8988T (cell line): ENCODE data around the gene COL26A1.
"Not testable (repeated sequence)": the region's sequence is repeated elsewhere in the genome, so short reads cannot be mapped to it uniquely, and the experiment has no call there.

Experiments used
- DNase-seq: peaks from one replicate; pipeline ENCODE4 v3.0.0; 2011

Gene COL26A1

DNA sequence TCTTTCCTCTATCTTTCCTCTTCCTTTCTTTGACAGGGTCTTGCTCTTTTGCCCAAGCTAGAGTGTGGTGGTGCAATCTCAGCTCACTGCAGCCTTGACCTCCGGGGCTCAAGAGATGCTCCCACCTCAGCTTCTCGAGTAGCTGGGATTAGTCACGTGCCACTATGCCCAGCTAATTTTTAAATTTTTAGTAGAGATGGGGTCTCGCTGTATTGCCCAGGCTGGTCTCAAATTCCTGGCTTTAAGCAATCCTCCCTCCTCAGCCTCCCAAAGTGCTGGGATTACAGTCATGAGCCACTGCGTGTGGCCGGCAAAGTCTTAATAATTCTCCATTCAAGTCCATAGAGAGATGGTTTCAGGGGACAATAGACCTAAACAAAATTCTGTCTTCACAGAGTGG, 40.2 kb downstream of the COL26A1 start:
- DNase-seq: no peak

DNA sequence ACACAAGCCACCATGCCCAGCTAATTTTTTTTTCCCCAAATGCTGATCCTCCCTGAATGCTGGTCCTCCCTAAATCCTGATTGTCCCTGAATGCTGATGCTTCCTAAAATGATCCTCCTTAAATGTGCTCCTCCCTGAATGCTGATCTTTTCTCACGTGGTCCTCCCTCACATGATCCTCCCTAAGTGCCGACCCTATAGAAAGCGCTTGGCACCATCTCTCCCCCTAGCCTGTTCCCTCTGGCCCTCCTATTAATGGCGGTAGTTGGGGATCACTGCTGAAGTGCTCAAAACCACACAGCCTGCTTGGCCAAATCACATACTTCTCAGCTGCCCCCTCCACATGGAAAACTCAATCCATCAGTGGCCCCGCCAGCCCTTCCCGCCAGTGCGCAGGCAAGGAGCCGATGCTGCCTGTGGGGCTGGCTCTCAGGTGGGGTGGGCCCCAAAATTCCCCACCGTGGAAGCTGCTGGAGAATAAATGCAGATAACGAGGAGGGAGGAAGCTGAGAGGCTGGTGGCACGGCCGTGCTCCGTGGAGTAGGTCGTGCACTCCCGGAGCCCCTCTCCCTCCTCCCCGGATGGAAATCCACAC, 42.9 kb downstream of the COL26A1 start:
- no peak for DNase-seq

GRCh38 chr7:101410743-101411507, 48.2 kb downstream of the COL26A1 start:
- peak; percentile 76 for DNase-seq

DNA sequence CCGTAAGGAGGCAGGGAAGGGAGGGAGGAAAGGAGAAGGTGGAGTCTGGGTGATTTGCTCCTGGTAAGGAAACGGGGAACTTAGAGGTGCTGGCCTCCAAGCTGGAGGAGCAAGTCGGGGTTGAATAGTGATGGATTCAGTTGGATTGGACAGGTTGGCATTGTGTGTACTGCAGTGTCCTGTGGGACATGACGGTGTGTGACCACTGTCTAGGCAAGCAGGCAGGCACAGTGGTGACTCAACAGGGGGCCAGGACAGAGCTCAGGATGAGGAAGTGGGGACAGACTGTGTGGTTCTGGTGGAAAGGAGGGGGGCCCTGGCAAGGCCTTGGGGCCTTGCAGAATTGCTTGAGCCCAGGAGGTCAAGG, 48.8 kb downstream of the COL26A1 start:
- no peak for DNase-seq

- no peak for DNase-seq
Measured at GRCh38 chr7:101412976-101413375, 50.3 kb downstream of the COL26A1 start.

DNA sequence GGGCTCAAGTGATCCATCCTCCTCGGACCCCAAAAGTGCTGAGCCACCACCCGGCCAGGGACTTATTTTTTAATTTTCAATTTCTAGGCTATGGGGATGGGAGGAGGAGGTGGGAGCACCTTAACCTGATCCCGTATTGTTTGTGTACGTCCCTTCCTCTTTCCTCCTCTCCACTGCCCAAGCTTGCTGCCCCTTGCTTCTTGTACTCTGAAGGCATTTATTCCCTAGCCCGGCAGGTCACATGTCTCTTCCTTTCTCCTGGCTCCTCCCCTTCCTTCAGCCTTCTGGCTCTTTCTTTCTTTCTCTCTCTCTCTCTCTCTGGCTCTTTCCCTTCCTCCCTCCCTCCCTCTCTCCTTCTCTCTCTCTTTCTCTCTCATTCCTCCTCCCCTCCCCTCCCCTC, 56.0 kb downstream of the COL26A1 start:
- DNase-seq: no peak

DNA sequence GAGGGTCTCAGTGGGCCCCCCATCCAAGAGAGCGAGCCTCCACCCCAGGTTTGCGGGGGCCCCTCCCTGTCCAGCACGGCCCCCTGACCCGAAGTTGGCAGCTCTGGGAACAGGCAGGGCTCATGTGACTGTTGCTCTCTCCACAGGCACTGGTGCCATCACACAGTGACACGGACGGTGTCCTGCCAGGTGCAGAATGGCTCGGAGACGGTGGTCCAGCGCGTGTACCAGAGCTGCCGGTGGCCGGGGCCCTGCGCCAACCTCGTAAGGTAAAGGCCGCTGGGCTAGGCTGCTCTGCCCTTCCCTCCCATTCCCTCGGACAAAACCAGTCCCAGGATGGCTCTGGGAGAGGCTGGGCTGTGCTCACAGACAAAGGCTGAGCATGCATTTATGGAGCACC, 57.2 kb downstream of the COL26A1 start:
- DNase-seq: no peak

GRCh38 chr7:101420436-101420835, 57.8 kb downstream of the COL26A1 start:
- DNase-seq: no peak

GRCh38 chr7:101422356-101423195, 59.9 kb downstream of the COL26A1 start:
- no peak for DNase-seq

DNA sequence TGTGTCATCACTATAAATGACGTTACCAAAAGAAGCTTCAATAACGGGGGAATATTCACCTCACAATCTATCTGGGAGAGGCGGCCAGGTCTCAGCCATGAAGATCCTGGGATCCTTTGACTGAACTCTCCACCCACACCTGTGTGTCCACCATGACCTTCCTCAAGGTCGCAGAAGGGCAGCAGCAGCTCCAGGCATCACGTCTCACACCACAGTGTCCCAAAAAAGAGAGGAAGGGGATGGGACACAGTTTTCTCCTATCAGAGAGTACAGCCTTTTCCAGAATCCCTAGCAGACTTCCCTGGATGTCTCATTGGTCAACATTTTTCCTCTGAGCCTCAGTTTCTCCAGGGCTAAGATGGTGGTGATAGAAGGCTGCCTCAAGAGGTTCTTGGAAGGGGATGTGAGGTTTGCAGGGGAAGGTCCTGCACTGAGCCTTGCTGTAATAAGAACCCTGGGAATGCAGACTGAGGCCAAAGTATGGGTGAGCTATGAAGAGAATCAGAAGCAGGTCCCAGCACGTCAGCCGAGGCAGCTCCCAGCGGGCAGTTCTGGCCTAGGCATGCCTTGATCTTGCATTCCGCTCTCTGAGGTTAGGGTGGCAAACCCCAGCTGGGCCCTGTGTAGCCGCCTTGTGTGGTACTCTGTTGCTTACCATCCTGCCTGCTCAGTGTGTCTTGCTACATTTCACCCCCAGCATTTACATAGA, 63.8 kb downstream of the COL26A1 start:
- no peak for DNase-seq

- DNase-seq: no peak
Measured at GRCh38 chr7:101428093-101428866, 65.6 kb downstream of the COL26A1 start.

- DNase-seq: no peak
Measured at GRCh38 chr7:101432316-101432715, 69.6 kb downstream of the COL26A1 start.

DNA sequence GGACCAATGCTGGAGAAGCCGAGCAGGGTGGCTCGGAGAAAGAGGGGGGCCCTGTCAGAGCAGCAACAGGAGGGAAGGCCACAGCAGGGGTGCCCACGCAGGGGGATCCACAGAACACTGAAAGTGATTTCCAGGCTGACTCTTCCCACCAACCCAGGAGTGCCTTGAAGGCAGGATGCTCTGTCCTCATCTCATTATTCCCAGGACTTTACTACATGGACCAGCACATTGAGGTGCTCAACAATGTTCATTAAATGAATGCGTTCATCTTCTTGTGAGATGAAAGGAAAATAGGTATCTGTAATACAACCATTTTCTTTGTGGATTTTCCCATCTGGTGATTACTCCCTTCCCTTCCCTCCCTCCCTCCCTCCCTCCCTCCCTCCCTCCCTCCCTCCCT, 71.0 kb downstream of the COL26A1 start:
- no peak for DNase-seq

- DNase-seq: not testable (repeated sequence)
Measured at GRCh38 chr7:101434155-101434554, 71.5 kb downstream of the COL26A1 start.

- DNase-seq: no peak
Measured at GRCh38 chr7:101435461-101436220, 73.0 kb downstream of the COL26A1 start.

DNA sequence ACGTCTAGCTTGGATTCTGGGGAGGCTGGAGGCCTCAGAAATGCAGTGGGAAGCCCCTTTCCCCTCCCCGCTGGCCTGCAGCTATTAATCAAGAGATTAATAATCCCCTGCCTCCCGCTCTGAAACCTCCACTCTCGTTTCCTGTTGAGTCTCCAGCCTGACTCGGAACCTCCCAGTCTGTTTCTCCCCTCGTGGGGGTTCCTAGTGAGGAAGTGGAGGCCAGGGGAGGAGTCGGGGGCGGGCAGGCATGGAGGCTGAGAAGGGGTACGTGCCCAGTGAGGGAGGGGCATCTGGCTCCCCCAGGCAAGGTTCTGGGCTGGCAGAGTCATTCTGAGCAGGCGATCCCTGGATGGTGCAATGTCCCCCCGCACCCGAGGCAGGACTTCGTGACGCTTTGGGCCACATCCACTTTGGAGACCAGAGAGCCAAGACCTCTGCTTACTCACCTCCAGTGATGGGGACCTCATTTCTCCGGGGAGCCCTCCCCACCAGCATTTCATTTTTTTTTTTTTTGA, 73.6 kb downstream of the COL26A1 start:
- no peak for DNase-seq

- DNase-seq: no peak
Measured at GRCh38 chr7:101436857-101437576, 74.3 kb downstream of the COL26A1 start.

DNA sequence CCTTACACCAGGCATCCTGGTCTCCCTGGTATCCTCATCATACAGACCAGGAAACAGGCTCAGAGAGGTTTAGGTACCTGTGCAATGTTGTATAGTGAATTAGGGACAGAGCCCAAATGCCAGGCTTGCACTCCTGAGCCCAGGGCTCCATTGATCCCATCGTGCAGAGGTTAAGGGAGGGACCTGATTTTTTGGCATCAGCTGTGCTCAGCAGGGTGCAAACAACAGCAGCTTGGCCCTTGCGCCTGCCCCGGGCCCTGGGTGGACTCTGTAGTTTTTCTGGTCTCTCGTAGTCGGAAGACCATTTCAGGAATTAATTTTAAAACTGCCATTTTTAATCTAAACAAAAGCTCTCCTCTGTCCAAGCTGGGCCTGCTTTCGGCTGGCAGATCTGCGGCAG, 79.2 kb downstream of the COL26A1 start:
- no peak for DNase-seq

- no peak for DNase-seq
Measured at GRCh38 chr7:101442426-101443070, 79.9 kb downstream of the COL26A1 start.

DNA sequence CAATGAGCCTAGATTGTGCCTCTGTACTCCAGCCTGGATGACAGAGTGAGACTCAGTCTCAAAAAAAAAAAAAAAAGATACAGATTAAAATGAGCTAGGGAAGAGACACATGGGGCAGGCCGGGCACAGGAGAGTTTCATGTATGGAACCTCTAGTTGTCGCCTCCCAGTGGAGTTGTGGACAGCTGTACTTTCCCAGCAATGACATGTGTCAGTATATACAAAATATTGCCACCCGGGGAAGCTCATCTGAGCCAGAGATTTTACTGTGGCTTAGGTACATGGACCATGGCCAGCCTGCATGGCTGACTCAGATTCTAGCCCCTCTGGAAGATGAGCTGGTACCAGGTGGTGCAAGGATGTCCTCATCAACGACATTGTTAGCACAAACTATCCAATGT, 87.4 kb downstream of the COL26A1 start:
- no peak for DNase-seq
